ENCODE data around the gene ISLR. TPM values are rescaled to one million over a fixed set of nuclear protein-coding genes. Genes with fewer than 3 reads are reported as not detected.

ISLR gene
- total RNA-seq, 2 donors from 2014 or later = not detected

DNA sequence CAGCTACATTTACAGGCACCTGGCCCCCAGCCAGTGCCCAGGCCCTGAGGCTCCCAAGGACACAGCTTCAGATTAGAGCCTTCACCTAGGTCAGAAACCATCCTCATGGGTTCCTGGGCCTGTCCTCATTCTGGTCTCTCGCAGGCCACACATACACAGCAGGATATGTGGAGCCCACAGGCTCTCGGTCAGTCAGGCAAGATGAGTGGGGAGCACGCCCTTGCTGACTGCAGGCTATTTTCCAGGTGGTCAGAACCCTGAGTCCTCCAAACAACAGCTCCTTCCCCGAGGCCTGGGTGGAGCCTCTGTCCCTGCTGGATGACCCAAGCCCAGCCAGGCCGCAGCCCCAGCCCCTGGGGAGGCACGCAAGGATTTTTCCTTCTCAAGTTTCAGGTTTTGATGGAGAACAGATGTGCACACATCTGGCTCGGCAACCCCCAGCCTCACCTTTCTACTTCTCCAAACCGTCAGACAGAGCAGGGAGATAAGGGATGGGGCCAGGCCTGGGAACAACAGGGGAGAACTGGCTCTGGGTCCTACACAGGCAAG, 27.4 kb downstream of the ISLR start:
- H3K4me1 Mint-ChIP-seq = peaks cover 4% of the 10 kb centered on the region
- H3K27ac Mint-ChIP-seq = no peak overlapping the region
- H3K9me3 ChIP-seq (ENCODE audit: control insufficient read depth, low read length, poor library complexity, severe bottlenecking) = no peaks in the 10 kb centered on the region
- H3K36me3 Mint-ChIP-seq (ENCODE audit: low read depth) = peaks cover 10% of the 10 kb centered on the region
- H3K4me3 Mint-ChIP-seq = no peak overlapping the region
- peaks cover 72% of the 10 kb centered on the region for H3K27me3 Mint-ChIP-seq
- no peak for ATAC-seq
- no peak for DNase-seq

DNA sequence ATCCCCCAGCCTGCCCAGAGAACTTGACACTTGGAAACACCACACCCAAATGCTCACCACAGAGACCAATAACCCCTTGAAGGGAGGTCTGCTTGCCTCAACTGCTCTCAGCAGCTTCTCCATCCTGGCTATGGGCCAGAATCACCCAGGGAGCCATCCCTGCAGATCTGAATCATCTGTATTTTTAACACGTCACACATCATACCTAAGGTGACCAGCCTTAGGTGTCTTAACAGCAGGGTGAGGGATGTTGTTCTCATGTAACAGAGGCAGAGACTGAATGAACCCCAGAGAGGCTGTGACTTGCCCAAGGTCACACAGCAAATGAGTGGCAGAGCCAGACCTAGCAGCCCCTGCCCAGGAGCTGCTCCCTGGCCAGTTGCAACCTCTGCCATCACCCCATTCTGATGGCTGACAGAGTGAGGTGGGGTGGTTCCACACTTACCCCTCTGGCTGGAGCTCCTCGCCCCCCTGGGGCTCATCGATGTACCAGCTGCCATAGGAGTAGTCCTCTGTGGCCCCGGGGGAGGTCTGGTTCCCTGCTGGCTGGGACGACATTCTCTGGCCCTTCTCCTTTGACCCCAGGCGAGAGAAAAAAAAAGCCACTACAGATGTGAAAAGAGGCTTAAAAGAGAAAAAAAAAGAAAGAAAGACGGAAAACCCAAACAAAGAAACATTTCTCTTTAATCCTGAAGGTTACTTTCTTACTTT, 28.4 kb downstream of the ISLR start:
- Mint-ChIP-seq H3K27ac (no peak overlapping the region), H3K36me3 (ENCODE audit: low read depth) (peaks cover 10% of the 10 kb centered on the region), H3K4me1 (peaks cover 4% of the 10 kb centered on the region), H3K4me3 (no peak overlapping the region), H3K27me3 (peaks cover 75% of the 10 kb centered on the region)
- H3K9me3 ChIP-seq (ENCODE audit: control insufficient read depth, low read length, poor library complexity, severe bottlenecking) = no peaks in the 10 kb centered on the region
- ATAC-seq = no peak
- no peak for DNase-seq

DNA sequence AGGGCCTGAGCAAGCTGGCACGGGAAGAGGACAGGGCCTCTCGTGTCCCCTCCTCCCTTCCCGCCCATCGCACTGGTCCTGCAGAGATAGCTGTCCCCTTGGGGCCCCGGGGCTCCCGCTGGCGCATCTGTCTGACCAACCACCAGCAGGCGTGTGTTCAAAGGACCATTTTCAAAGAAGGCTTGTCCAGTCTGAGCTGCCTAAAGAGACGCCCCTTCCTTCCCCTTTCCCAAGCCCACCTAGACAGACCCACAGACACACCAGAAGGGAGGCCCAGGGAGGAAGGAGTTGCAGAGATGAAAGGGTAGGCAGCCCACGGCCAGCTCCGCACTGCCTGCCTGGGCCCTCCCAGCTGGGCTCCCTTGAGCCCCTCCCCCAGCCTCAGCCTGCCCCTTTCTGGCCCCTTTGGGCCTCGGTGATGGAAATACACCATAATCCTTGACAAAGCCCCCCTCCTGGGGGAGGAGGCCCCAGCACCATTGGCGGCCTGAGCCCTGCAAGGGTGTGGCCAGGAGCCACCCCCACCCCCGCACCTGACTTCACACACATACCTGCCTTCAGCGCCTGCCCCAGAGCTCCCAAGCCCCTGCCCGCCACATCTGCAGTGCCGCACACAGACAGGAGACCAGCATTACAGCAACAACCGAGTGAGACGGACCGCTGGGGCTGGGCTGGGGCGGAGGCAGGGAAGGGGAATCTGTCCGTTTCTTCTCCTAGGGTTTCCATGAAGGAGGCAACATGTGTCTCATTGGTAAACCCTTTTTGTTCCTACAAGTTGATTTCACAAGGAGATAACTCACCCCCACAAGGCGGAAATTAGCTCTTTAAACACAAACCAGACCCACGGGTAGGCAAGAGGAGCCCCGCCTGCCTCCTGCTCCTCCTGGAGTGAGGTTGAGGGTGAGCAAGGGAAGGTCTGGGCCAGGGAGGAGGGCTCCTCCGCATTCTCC, 29.2 kb downstream of the ISLR start, which contains the start of gene STRA6:
Gene STRA6, minus strand, starts transcription at position 336 of the 950 bp plus-strand sequence. CDS start 520 bp downstream, outside the sequence.
- peaks cover 10% of the 10 kb centered on the region for H3K36me3 Mint-ChIP-seq (ENCODE audit: low read depth)
- no peaks in the 10 kb centered on the region for H3K9me3 ChIP-seq (ENCODE audit: control insufficient read depth, low read length, poor library complexity, severe bottlenecking)
- DNase-seq (no peak), ATAC-seq (no peak)
- H3K27ac Mint-ChIP-seq = no peak within 1 kb of the TSS
- no peak within 1 kb of the TSS for H3K4me3 Mint-ChIP-seq
- H3K4me1 Mint-ChIP-seq = peaks cover 4% of the 10 kb centered on the region
- H3K27me3 Mint-ChIP-seq = peaks cover 80% of the 10 kb centered on the region

DNA sequence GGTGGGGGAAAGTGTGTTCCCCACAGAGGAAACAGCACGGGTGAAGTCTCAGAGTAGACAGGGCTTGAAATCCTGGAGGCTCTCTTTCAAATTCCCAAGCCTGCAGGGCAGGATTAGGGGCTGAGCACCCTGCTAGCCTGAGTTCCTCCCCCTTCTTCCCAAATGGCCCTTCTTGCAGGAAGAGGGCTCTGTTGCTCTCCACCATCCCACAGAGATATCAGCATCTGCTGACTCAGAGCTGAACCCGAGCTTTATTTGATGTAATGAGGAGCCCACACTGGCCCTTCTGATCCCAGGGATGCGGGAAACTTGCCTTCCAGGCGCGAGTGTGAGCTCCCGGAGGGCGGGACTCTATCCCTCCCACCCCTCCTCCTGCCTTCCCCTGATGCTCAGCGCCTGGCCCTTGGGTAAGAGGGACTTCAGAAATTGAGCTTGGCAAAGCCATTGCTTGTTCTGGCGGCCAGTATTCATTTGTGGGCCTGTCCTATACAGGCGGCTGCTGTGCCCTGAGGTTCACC, 30.5 kb downstream of the ISLR start:
- Mint-ChIP-seq H3K4me3 (no peak overlapping the region), H3K4me1 (peaks cover 6% of the 10 kb centered on the region), H3K27me3 (peaks cover 88% of the 10 kb centered on the region), H3K27ac (no peak overlapping the region), H3K36me3 (ENCODE audit: low read depth) (peaks cover 10% of the 10 kb centered on the region)
- DNase-seq = no peak
- H3K9me3 ChIP-seq (ENCODE audit: control insufficient read depth, low read length, poor library complexity, severe bottlenecking) = no peaks in the 10 kb centered on the region
- no peak for ATAC-seq

- H3K4me3 Mint-ChIP-seq = no peak overlapping the region
- H3K4me1 Mint-ChIP-seq = peaks cover 5% of the 10 kb centered on the region
- DNase-seq = no peak
- ATAC-seq = no peak
- peaks cover 88% of the 10 kb centered on the region for H3K27me3 Mint-ChIP-seq
- H3K36me3 Mint-ChIP-seq (ENCODE audit: low read depth) = peaks cover 9% of the 10 kb centered on the region
- no peaks in the 10 kb centered on the region for H3K9me3 ChIP-seq (ENCODE audit: control insufficient read depth, low read length, poor library complexity, severe bottlenecking)
- H3K27ac Mint-ChIP-seq = no peak overlapping the region
These were observed 32.1 kb downstream of the ISLR start for GRCh38 chr15:74205582-74205947.

GRCh38 chr15:74206801-74207281, 33.3 kb downstream of the ISLR start:
- DNase-seq (no peak), ATAC-seq (no peak)
- H3K36me3 Mint-ChIP-seq (ENCODE audit: low read depth) = peaks cover 6% of the 10 kb centered on the region
- peaks cover 5% of the 10 kb centered on the region for H3K4me1 Mint-ChIP-seq
- peaks cover 75% of the 10 kb centered on the region for H3K27me3 Mint-ChIP-seq
- H3K9me3 ChIP-seq (ENCODE audit: control insufficient read depth, low read length, poor library complexity, severe bottlenecking) = no peaks in the 10 kb centered on the region
- no peak overlapping the region for H3K4me3 Mint-ChIP-seq
- no peak overlapping the region for H3K27ac Mint-ChIP-seq

- no peak overlapping the region for H3K4me3 Mint-ChIP-seq
- DNase-seq (no peak), ATAC-seq (no peak)
- H3K27me3 Mint-ChIP-seq = peaks cover 65% of the 10 kb centered on the region
- H3K4me1 Mint-ChIP-seq = peaks cover 5% of the 10 kb centered on the region
- no peaks in the 10 kb centered on the region for H3K9me3 ChIP-seq (ENCODE audit: control insufficient read depth, low read length, poor library complexity, severe bottlenecking)
- H3K36me3 Mint-ChIP-seq (ENCODE audit: low read depth) = peaks cover 6% of the 10 kb centered on the region
- H3K27ac Mint-ChIP-seq = no peak overlapping the region
These were observed 34.3 kb downstream of the ISLR start for GRCh38 chr15:74207652-74208440.

DNA sequence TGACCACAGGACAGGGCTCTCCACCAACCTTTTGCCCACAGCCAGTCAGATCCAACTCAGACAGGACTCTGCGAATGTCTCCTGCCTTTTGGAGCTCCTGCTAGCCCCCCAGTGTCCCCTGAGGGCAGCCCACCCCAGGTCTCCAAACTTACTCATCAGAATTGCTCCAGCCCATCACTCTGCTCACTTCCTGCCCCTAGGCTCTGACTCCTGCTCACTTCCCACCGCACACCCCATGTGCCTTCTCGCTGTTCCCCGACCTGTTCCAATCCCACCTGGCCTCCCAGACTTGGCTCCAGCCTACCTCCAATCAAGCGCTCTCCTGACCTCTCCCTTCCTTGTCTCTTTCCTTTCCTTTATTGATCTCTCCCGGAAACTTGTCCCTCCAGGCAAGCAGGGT, 35.0 kb downstream of the ISLR start:
- ATAC-seq (no peak), DNase-seq (no peak)
- no peak overlapping the region for H3K4me3 Mint-ChIP-seq
- no peaks in the 10 kb centered on the region for H3K9me3 ChIP-seq (ENCODE audit: control insufficient read depth, low read length, poor library complexity, severe bottlenecking)
- no peak overlapping the region for H3K27ac Mint-ChIP-seq
- H3K4me1 Mint-ChIP-seq = peaks cover 5% of the 10 kb centered on the region
- peaks cover 59% of the 10 kb centered on the region for H3K27me3 Mint-ChIP-seq
- H3K36me3 Mint-ChIP-seq (ENCODE audit: low read depth) = peaks cover 6% of the 10 kb centered on the region

DNA sequence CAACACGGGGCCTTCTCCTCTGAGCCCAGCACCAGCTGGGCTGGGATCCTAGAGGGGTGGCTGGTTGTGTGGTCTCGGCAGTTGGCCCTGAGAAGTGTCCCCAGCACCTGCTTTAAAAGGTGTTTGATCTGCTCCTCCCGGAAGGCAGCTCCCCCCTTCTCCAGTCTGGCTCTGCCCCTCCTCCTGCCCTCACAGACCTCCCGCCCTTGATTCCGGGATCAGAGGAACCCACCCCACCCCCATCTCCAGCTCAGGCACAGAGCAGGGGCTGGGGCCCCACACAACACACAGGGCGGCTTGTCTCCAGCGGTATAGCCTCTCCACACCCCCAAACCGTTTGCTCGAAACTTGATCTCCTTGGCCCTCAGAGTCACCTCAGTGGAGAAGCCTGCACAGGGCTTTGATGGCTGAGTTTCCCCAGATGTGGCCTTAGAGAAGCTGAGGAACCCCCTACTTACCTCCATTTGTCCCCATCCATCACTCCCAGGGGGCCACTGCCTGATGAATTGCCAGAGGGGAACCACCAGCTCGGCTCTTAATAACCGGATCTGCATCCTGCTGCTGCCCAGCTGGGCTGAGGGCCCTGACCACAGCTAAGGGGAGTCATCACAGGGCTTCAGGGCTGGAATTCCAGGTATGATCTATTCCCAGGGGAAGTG, 35.5 kb downstream of the ISLR start:
- Mint-ChIP-seq H3K4me1 (peaks cover 5% of the 10 kb centered on the region), H3K27me3 (peaks cover 54% of the 10 kb centered on the region), H3K36me3 (ENCODE audit: low read depth) (peaks cover 6% of the 10 kb centered on the region), H3K4me3 (no peak overlapping the region), H3K27ac (no peak overlapping the region)
- ATAC-seq = no peak
- no peaks in the 10 kb centered on the region for H3K9me3 ChIP-seq (ENCODE audit: control insufficient read depth, low read length, poor library complexity, severe bottlenecking)
- no peak for DNase-seq

DNA sequence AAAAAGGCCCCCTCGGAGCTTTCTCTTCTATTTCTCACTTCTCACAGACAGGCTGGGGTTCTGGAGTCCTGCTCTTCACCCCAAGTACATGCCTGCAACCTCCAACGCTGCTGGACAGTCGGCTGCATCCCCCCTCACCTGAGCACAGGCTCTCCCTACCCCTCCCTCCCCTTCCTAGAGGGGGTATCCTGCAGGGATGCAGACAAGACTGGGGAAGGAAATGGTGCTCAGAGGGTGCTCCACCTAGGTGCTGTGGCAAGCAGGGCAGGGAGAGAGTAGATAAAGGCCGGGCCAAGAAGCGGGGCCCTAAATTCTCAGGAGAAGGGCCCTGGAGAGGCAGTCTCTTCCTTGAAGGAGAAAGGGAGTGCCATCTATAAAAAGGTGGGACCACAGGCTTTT, 36.0 kb downstream of the ISLR start:
- ATAC-seq (no peak), DNase-seq (no peak)
- no peaks in the 10 kb centered on the region for H3K9me3 ChIP-seq (ENCODE audit: control insufficient read depth, low read length, poor library complexity, severe bottlenecking)
- Mint-ChIP-seq H3K4me1 (peaks cover 5% of the 10 kb centered on the region), H3K4me3 (no peak overlapping the region), H3K27ac (no peak overlapping the region), H3K27me3 (peaks cover 52% of the 10 kb centered on the region), H3K36me3 (ENCODE audit: low read depth) (peaks cover 6% of the 10 kb centered on the region)

GRCh38 chr15:74209997-74210671, 36.6 kb downstream of the ISLR start:
- no peak overlapping the region for H3K27ac Mint-ChIP-seq
- peaks cover 2% of the 10 kb centered on the region for H3K4me1 Mint-ChIP-seq
- no peak overlapping the region for H3K4me3 Mint-ChIP-seq
- H3K27me3 Mint-ChIP-seq = peaks cover 52% of the 10 kb centered on the region
- H3K9me3 ChIP-seq (ENCODE audit: control insufficient read depth, low read length, poor library complexity, severe bottlenecking) = no peaks in the 10 kb centered on the region
- H3K36me3 Mint-ChIP-seq (ENCODE audit: low read depth) = peaks cover 2% of the 10 kb centered on the region
- no peak for ATAC-seq
- no peak for DNase-seq

GRCh38 chr15:74210729-74211128, 37.2 kb downstream of the ISLR start:
- H3K4me3 Mint-ChIP-seq = no peak overlapping the region
- ATAC-seq (no peak), DNase-seq (no peak)

More at GRCh38 chr15:74210729-74211128, 37.2 kb downstream of the ISLR start:
- H3K36me3 Mint-ChIP-seq (ENCODE audit: low read depth) = peaks cover 3% of the 10 kb centered on the region
- H3K27ac Mint-ChIP-seq = no peak overlapping the region
- no peaks in the 10 kb centered on the region for H3K9me3 ChIP-seq (ENCODE audit: control insufficient read depth, low read length, poor library complexity, severe bottlenecking)
- H3K27me3 Mint-ChIP-seq = peaks cover 54% of the 10 kb centered on the region
- H3K4me1 Mint-ChIP-seq = peaks cover 2% of the 10 kb centered on the region
